ENCODE results near the gene SH3BP1. TPM values are rescaled to one million over a fixed set of nuclear protein-coding genes. Genes with fewer than 3 reads are reported as not detected.

SH3BP1 gene
- polyA plus RNA-seq, 3 donors, result 20.0 to 214 (median 20.0) TPM

- peak; percentile 92 to 97 (median 94) for DNase-seq
- no peaks in the 10 kb centered on the region for H3K79me2 ChIP-seq (ENCODE audit: insufficient read depth, low read length)
- peak within 1 kb of the TSS in 1 of 3 experiments; percentile 56 for H3K4me3 ChIP-seq (replicated peaks in 1 of 3; ENCODE audit: low read depth in 2 of 3, low read length in 3 of 3)
- H3K4me3 Mint-ChIP-seq, result peak within 1 kb of the TSS; percentile 40 to 88
- H3K9ac ChIP-seq (ENCODE audit: insufficient read depth, low read length, poor library complexity, severe bottlenecking), result no peak within 1 kb of the TSS
- H3K4me1 ChIP-seq (ENCODE audit: control insufficient read depth in 1 of 2, insufficient read depth in 2 of 2, low read length in 2 of 2), result peaks cover 32 to 37% of the 10 kb centered on the region in 2 donors
- intact Hi-C loops (cut with micrococcal nuclease), result loop anchor here in 1 of 2 donors (5.0 kb wide), 1 partner anchor 50 kb away; no protein-coding TSS in a partner anchor
- H3K4me1 Mint-ChIP-seq, result peaks cover 33% of the 10 kb centered on the region
- 9% methylated on average over 25 of the region's 39 CpGs for WGBS (ENCODE audit: insufficient coverage)
- no peaks in the 10 kb centered on the region for H3K9me3 ChIP-seq (replicated peaks in 1 of 2; ENCODE audit: control insufficient read depth in 1 of 2, insufficient read depth in 1 of 2, low read length in 2 of 2)
- peak within 1 kb of the TSS in 5 of 7 donors; percentile 46 to 77 (median 60) for H3K27ac Mint-ChIP-seq
- no peak within 1 kb of the TSS for H3K27ac ChIP-seq (ENCODE audit: low read depth in 1 of 2, low read length in 2 of 2)
- H3K9me3 Mint-ChIP-seq, result no peaks in the 10 kb centered on the region
- H3K27me3 ChIP-seq (ENCODE audit: control insufficient read depth in 2 of 2, insufficient read depth in 2 of 2, low read length in 2 of 2), result no peaks in the 10 kb centered on the region
- peak within 1 kb of the TSS; percentile 70 for H3K4me2 ChIP-seq (replicated peaks; ENCODE audit: extremely low read depth, low read length, poor library complexity, severe bottlenecking)
- peaks cover 0 to 4% (median 2%) of the 10 kb centered on the region in 3 donors for H3K27me3 Mint-ChIP-seq (ENCODE audit: low read depth in 3 of 3)
- peak within 1 kb of the TSS; percentile 46 for H2AFZ ChIP-seq (ENCODE audit: insufficient read depth, low read depth, low read length, poor library complexity, severe bottlenecking)
- no peaks in the 10 kb centered on the region for H4K20me1 ChIP-seq (ENCODE audit: insufficient read depth, low read length)
- peak; percentile 43 for TF ChIP-seq CTCF (IDR thresholded peaks at IDR 0.05)
- peaks cover 23 to 37% of the 10 kb centered on the region in 2 donors for H3K36me3 ChIP-seq (replicated peaks in 1 of 2; ENCODE audit: control insufficient read depth in 1 of 2, insufficient read depth in 2 of 2, low read length in 2 of 2)
- peaks cover 28 to 48% of the 10 kb centered on the region in 2 donors for H3K36me3 Mint-ChIP-seq
These were observed 57.4 kb downstream of the SH3BP1 start, which contains the start of gene TRIOBP for GRCh38 chr22:37696657-37697537. Gene TRIOBP, plus strand, starts transcription at chr22:37697048. Its CDS starts 4,318 bp downstream, at chr22:37701366.

GRCh38 chr22:37697538-37697835, 58.0 kb downstream of the SH3BP1 start:
- Histone ChIP-seq H4K20me1 (ENCODE audit: insufficient read depth, low read length) (no peaks in the 10 kb centered on the region), H2AFZ (ENCODE audit: insufficient read depth, low read depth, low read length, poor library complexity, severe bottlenecking) (no peak overlapping the region), H3K36me3 (replicated peaks in 1 of 2; ENCODE audit: control insufficient read depth in 1 of 2, insufficient read depth in 2 of 2, low read length in 2 of 2) (peaks cover 18 to 31% of the 10 kb centered on the region in 2 donors), H3K4me3 (replicated peaks in 1 of 3; ENCODE audit: low read depth in 2 of 3, low read length in 3 of 3) (no peak overlapping the region), H3K79me2 (ENCODE audit: insufficient read depth, low read length) (no peaks in the 10 kb centered on the region), H3K27me3 (ENCODE audit: control insufficient read depth in 2 of 2, insufficient read depth in 2 of 2, low read length in 2 of 2) (no peaks in the 10 kb centered on the region), H3K27ac (ENCODE audit: low read depth in 1 of 2, low read length in 2 of 2) (no peak overlapping the region), H3K4me1 (ENCODE audit: control insufficient read depth in 1 of 2, insufficient read depth in 2 of 2, low read length in 2 of 2) (peaks cover 38 to 43% of the 10 kb centered on the region in 2 donors), H3K9me3 (replicated peaks in 1 of 2; ENCODE audit: control insufficient read depth in 1 of 2, insufficient read depth in 1 of 2, low read length in 2 of 2) (no peaks in the 10 kb centered on the region), H3K4me2 (replicated peaks; ENCODE audit: extremely low read depth, low read length, poor library complexity, severe bottlenecking) (no peak overlapping the region), H3K9ac (ENCODE audit: insufficient read depth, low read length, poor library complexity, severe bottlenecking) (no peak overlapping the region)
- no peaks in the 10 kb centered on the region for H3K9me3 Mint-ChIP-seq
- H3K4me1 Mint-ChIP-seq, result peaks cover 38% of the 10 kb centered on the region
- intact Hi-C loops (cut with micrococcal nuclease), result loop anchor here in 1 of 2 donors (5.0 kb wide), 1 partner anchor 50 kb away; no protein-coding TSS in a partner anchor
- peaks cover 24 to 42% of the 10 kb centered on the region in 2 donors for H3K36me3 Mint-ChIP-seq
- DNase-seq, result no peak
- no peak overlapping the region for H3K27ac Mint-ChIP-seq
- H3K27me3 Mint-ChIP-seq (ENCODE audit: low read depth in 3 of 3), result peaks cover 0 to 4% (median 2%) of the 10 kb centered on the region in 3 donors
- WGBS (ENCODE audit: insufficient coverage), result no CpG with 5 or more reads among the region's 3 CpGs
- no peak overlapping the region for H3K4me3 Mint-ChIP-seq
- no peak for TF ChIP-seq CTCF (IDR thresholded peaks at IDR 0.05)

Data from CD14-positive monocyte (primary cell).